GM12878 (cell line): ENCODE results near the gene WNK1.

Source experiments
- CHD2 ChIP-seq: IDR thresholded peaks from 2 replicates; pipeline ENCODE4 v1.6.1; 2011; ENCODE audit warnings: low read depth, low read length, improper control_type of control experiment, borderline replicate concordance
- CREM ChIP-seq: IDR thresholded peaks from 2 replicates; pipeline ENCODE4 v1.6.1; 2014; ENCODE audit warnings: antibody characterized with exemption, low read depth
- CTCF ChIP-seq, 3 experiments: IDR thresholded peaks in 2 of 3; conservative IDR thresholded peaks in 1 of 3; 2 replicates each; pipeline ENCODE4 v1.5.1; 2011; ENCODE audit warnings: low read depth in 3 of 3, low read length in 3 of 3, mild to moderate bottlenecking in 3 of 3, control low read depth in 2 of 3, moderate library complexity in 2 of 3, inconsistent platforms in 1 of 3, mixed read lengths in 1 of 3; ENCODE audit not compliant: control insufficient read depth in 2 of 3, insufficient read depth in 1 of 3; ENCODE audit errors: extremely low read depth in 1 of 3
- KDM1A ChIP-seq: fragments of 200-600 bp; sonication (generic); IDR thresholded peaks from 2 replicates; pipeline ENCODE4 v1.6.1; 2016; ENCODE audit warnings: borderline replicate concordance
- MEF2A ChIP-seq: IDR thresholded peaks from 2 replicates; pipeline ENCODE4 v1.6.1; 2011; ENCODE audit warnings: low read depth, mild to moderate bottlenecking, low read length, moderate library complexity; ENCODE audit not compliant: insufficient read depth
- NR2C2 ChIP-seq: IDR thresholded peaks from 2 replicates; pipeline ENCODE4 v1.6.1; 2011; ENCODE audit warnings: borderline replicate concordance, low read depth; ENCODE audit not compliant: control insufficient read depth, insufficient read length
- POLR2A ChIP-seq: IDR thresholded peaks from 2 replicates; pipeline ENCODE4 v1.6.1; 2011; ENCODE audit warnings: low read depth, mild to moderate bottlenecking, low read length
- REST ChIP-seq: IDR thresholded peaks from 2 replicates; pipeline ENCODE4 v1.6.1; 2012; ENCODE audit warnings: mild to moderate bottlenecking, low read depth, low read length
- SMC3 ChIP-seq: IDR thresholded peaks from 2 replicates; pipeline ENCODE4 v1.6.1; 2011; ENCODE audit warnings: low read length, improper control_type of control experiment, borderline replicate concordance
- STAT3 ChIP-seq: IDR thresholded peaks from 2 replicates; pipeline ENCODE4 v1.6.1; 2011; ENCODE audit warnings: low read depth, low read length, improper control_type of control experiment
- TAF1 ChIP-seq: IDR thresholded peaks from 2 replicates; pipeline ENCODE4 v1.6.1; 2011; ENCODE audit warnings: mild to moderate bottlenecking, low read depth, low read length, borderline replicate concordance

GRCh38 chr12:903055-903454, 150.7 kb downstream of the WNK1 start:
- TF ChIP-seq CTCF (IDR thresholded peaks at IDR 0.05 in 2 of 3, conservative IDR thresholded peaks at IDR 0.05 in 1 of 3; ENCODE audit: control insufficient read depth in 2 of 3, extremely low read depth in 1 of 3, insufficient read depth in 1 of 3, low read depth in 3 of 3, low read length in 3 of 3) (no peak), REST (no peak), STAT3 (no peak), TAF1 (no peak), CHD2 (no peak), POLR2A (no peak), SMC3 (no peak), NR2C2 (no peak), KDM1A (no peak), CREM (no peak), MEF2A (no peak)
